Neural progenitor cell (in vitro differentiated cells): ENCODE results near the gene SERPINB6.

Experiments used
- EZH2 ChIP-seq: fragments of 200-600 bp; sonication (generic); IDR thresholded peaks from 2 replicates; pipeline ENCODE4 v1.6.1; 2017; ENCODE audit warnings: antibody characterized with exemption, mild to moderate bottlenecking, moderate library complexity
- EZH2phosphoT487 ChIP-seq: fragments of 200-600 bp; sonication (generic); IDR thresholded peaks from 2 replicates; pipeline ENCODE4 v1.6.1; 2017; ENCODE audit warnings: antibody characterized with exemption
- TF ChIP-seq, protein P1 (sequence below): fragments of 200-600 bp; sonication (generic); IDR thresholded peaks from 2 replicates; pipeline ENCODE4 v1.5.1; 2017; ENCODE audit warnings: antibody characterized with exemption, mild to moderate bottlenecking

- TF ChIP-seq, protein P1, sequence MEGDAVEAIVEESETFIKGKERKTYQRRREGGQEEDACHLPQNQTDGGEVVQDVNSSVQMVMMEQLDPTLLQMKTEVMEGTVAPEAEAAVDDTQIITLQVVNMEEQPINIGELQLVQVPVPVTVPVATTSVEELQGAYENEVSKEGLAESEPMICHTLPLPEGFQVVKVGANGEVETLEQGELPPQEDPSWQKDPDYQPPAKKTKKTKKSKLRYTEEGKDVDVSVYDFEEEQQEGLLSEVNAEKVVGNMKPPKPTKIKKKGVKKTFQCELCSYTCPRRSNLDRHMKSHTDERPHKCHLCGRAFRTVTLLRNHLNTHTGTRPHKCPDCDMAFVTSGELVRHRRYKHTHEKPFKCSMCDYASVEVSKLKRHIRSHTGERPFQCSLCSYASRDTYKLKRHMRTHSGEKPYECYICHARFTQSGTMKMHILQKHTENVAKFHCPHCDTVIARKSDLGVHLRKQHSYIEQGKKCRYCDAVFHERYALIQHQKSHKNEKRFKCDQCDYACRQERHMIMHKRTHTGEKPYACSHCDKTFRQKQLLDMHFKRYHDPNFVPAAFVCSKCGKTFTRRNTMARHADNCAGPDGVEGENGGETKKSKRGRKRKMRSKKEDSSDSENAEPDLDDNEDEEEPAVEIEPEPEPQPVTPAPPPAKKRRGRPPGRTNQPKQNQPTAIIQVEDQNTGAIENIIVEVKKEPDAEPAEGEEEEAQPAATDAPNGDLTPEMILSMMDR, result no peak
- TF ChIP-seq EZH2 (no peak), EZH2phosphoT487 (no peak)
Measured at GRCh38 chr6:2966347-2966746, 5.0 kb downstream of the SERPINB6 start.
